Measurements from ENCODE around the gene LYPD6.

Gene LYPD6

DNA sequence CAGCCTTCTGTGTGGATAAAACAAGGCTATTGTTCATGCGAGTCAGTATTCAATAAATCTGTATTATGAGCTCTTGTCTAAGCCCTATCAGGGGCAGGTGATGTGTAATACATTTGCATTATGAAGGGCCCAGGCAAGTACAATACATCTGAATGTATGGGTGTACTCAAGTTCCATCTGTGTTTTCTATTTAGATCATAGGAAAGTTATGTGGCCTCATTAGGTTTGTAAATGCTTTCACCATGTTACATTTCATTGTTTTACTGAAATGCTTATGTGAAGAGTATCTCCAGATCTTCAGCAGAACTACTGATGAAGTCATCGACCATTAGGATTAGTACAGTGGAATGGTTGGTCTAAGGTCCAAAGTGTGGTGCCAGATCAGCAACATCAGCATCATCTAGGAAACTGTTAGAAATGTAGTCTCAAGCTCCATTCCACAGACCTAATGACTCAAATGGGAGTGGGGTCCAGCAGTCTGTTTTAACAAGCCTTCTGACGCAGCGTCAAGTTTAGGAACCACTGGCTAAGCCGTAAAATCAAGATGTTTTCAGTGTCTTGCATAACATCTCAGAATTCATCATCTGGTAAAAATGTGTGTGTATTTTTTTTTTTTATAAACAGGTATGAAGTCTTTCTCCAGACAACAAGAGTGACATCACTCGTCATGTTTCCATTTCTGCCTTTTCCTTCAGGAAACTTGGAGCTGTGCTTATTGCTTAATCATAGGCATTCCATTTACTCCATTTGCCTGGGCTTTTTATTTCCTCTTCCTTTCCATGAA is 80.5 kb downstream of the LYPD6 start:
- DNase-seq: no peak

DNA sequence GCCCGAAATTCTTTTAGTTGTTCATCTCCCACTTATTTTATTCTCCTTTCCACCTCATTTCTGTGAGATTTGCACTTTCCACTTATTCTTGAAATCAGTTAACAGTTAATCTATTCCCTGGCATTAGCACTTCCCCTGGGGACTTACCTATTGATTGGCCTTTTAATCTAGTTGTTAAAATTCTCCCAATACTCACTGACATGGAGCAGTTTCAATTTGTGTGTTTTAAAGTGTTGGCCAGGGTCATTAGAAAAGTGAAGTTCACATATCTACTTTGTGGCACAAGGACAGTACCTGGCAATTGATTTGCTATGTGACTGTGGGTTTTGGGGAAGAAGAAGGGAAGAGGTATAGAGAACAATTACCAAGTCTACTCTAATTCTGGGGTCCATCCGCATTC is 83.1 kb downstream of the LYPD6 start:
- no peak for DNase-seq

DNA sequence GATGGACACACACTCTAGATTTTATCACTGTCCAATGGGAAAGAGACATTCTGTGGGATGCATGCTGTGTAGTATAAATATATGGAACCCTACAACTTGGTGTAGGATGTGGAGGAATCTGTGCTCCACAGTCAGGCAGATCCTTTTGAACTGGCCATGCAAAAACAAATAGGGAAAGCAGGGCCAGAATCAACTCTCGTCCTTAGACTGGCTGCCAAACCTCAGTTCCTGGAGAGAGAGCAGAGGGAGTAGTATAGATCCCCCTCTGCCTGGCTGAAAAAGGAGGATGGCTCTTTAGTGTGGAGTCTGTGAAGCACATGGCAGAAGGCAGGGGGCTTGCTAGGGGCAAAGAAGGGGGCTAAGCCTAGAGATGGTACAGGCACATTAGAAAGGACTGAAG is 84.7 kb downstream of the LYPD6 start:
- DNase-seq: no peak

DNA sequence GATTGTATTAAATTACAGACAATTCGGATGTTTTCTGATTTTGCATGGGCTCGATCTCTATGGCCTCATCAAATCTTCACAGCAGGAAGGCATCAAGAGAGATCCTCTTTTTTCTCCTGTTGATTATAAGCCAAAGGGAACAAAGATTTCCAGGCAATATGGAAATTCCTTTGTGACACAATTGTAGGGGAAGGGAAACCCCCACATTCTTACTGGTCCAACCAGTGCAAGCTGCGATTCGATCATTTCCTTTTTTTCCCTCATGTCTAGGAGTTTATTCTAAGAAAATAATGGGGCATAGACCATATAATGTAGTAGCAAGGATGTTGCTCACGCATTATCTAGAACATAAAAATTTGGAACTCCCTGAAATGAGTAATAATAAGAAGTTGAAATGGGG is 87.7 kb downstream of the LYPD6 start:
- no peak for DNase-seq

DNA sequence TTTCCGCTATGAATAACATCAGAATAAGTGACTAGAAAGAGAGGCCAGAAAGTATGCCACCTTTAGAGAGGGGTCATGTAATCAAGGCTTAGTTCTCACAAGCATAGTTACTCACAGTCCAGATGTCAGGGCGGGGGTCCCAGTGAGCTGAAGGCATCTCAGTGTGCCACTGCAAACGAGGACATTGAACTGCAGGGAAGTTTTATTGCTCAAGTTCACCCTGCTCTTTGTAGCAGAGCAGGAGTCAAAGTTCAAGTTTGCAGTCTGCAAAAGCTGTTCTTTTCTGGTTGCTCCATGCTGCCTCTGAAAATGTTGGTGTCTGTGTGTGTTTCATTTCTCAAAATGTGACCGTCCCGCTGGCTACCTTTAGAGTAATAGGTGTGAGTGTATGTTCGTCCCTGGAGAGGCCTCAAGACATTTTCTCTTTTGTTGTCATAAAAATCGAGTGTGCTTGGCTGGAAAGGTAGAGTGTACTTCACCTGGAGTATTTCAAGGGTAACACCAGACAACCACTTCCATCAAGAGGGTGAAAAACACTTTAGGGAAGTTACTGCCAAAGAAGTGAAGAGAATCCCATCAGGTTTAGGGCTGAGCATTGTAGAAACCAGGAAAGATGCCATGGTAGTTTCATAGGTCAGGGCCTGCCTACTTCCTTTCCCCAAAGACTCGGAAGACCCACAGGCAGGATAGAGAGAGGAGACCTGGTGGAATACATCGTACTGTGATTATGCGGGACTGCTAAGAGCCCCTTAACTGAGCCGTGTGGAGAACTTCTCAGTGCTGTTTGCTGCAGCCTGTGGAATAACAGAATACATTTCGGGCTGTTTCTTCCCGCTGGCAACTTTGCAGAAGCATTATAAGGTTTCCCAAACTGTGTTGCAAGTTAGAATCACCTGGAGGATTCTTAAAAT is 89.9 kb downstream of the LYPD6 start:
- no peak for DNase-seq

DNA sequence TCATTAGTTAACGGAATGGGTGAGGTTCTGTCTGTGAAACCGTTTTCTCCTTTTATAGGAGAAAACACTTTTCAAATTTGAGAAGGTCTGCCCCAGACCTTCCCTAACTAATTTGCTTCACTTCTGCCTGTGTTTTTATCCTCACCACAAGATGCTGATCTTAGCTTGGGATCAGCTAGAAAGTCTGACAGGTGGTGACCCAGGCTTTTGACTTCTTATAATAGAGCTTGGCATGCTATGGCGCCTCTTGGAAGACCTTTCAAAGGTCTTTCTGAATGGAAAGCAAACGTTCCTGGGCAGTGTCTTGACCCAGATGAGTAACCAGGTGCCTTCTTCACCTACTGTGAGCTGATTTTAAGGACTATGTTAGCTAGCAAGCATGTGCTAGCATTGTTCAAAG is 91.4 kb downstream of the LYPD6 start:
- no peak for DNase-seq

- DNase-seq: no peak
These were observed 92.1 kb downstream of the LYPD6 start for GRCh38 chr2:149422337-149422990.

DNA sequence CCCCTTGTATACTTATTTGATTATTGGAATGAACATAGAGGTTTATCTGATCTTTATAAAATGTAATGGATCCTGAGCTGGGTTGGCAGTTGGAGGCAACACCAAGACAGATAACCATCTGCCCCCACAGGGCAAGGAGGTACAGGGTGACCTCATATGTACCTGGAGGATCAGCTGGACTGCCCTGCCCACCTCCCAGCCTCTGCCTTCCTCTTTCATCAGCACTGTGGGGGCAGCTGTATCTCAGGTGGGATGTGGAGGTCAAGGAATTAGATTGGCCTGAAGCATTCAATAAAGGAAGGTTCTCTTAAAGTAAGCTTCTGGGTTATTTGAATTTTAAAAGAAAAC is 92.6 kb downstream of the LYPD6 start:
- no peak for DNase-seq

- no peak for DNase-seq
These were observed 93.2 kb downstream of the LYPD6 start for GRCh38 chr2:149423630-149424029.

DNA sequence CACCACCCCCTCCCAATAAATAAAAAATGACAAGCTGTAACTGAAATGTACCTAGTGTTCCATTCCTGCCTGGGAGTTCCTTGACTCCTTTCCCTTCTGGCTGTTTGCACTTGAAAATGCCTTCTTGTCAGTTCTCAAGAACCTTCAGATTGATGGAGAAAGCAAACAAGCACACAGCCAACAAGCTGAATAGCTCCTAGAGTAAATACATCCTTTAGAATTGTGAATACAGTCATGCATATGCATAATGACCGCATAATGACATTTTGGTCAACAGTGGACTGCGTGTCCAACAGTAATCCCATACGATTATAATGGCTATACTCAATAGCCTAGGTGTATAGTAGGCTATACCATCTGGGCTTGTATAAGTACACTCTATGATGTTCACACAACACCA is 97.0 kb downstream of the LYPD6 start:
- no peak for DNase-seq

GRCh38 chr2:149428783-149429182 is 98.4 kb downstream of the LYPD6 start:
- DNase-seq: no peak

- no peak for DNase-seq
These were observed 100.7 kb downstream of the LYPD6 start for GRCh38 chr2:149430743-149431736.

DNA sequence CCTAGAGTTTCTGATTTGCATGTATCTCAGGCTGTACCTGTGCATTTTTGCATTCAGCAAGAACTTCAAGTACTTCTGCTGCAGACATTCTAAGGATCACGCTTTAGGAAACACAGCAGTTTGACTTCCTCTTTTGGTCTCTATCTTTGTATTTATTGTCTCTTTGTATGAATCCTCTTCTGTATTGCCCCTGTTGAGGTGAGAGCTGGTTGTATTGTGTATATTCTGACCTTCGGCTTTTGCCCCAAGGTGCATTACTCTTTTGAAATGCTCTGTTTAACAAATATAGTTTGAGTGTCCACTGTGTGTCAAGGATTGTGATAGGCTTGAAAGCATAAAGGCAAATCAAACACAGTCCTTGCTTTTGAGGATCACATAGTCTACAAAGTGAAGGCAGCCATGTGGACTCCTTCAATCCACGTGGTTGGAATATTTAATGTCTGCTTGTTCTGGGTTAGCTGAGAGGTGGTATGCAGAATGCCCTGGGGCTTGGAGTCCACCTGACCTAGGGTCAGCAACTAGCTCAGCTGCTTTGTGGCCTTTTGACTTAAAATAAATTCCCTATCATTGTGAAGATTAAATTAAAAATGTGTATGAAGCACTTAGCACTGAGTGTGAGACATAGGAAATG is 108.1 kb downstream of the LYPD6 start:
- no peak for DNase-seq

- no peak for DNase-seq
These were observed 110.9 kb downstream of the LYPD6 start for GRCh38 chr2:149441255-149441654.

DNA sequence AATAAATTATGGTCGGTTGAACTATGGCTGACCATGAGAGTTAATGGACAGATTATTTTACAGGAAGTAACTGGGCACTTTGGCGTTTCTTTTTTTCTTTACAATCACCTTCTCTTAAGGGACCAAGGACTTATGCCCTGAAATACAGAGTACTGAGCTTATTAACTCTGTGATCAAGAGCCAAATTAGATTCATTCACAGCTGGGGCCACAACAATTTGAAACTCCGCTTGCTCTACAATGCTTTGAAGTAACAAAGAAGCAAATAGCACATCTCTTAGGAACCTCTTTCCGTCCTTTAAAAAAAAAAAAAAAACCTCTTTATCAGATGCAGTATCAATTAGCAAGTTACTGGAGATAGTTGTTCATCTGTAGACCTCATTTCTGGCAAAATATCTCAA is 112.0 kb downstream of the LYPD6 start:
- no peak for DNase-seq

DNA sequence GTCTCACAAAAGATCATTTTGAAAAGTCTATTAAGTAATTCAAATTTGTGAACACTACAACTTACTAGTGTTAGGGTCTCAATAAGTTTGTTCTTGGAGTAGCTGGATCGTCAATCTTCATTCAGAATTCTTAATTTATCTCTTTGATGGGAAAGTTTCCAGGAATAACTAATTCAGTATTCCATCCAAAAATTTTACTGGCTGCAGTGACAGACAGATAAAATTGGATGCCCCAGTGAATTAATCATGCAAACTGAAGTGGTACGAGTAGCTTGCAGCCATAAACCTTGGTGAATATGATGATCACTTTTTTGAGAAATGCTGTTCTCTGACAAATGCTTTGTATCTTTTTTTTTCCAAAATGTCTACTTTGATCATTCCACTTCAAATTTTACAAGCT is 112.8 kb downstream of the LYPD6 start:
- DNase-seq: no peak

DNA sequence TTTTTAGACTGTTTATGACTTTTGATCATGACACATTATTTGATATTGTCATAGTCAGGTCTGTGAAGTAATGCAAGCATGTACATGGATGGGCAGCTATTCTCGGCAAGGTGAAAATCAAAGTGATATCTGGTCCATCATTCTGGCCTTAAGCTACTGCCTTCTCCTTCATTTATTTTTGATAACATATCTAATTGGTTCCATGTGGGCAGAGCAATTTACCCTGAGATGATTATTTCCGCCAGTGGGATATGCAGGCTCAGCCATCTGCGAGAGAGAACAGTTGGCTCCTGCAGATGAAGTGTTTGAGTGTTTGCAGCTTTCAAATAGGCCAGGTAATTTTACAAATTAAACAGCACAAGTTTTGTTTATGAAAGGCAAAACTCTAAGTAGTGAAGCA is 116.4 kb downstream of the LYPD6 start:
- no peak for DNase-seq

- no peak for DNase-seq
These were observed 117.9 kb downstream of the LYPD6 start for GRCh38 chr2:149448315-149448714.

GRCh38 chr2:149449017-149449416 is 118.6 kb downstream of the LYPD6 start:
- no peak for DNase-seq

DNA sequence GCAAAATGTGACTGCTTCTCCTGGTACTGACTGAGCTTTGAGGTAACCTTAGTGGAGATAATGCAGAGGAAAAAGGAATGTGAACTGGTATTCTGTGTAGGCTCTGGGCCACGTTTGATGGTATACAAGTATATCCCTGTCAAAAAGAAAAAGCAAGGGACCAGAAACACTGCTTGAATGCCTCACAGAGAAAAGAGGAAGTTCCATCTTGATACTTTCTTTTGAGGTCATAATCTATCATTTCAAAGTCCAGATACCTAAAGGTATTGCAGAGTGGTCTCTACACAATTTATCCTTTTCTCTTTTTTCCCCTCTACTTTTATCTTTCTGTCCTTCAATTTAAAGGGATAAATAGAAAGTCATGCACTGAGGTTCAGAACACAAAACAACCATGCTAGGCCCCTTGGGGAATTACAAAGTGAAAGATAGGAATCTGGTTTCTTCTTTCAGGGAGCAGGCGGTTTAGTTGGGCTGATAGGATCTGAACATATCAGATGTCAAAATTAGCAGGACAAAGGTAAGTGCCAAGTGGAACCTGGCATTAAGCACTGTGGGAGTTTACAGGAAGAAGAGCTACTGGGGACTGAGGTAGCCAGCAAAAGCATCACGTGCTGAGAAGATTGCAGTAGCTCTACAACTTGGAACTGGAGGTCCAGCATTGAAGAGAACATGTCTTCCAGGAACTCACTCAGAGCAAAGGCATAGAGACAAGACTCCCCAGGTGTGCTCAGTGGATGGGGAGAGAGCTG is 121.2 kb downstream of the LYPD6 start:
- no peak for DNase-seq

DNA sequence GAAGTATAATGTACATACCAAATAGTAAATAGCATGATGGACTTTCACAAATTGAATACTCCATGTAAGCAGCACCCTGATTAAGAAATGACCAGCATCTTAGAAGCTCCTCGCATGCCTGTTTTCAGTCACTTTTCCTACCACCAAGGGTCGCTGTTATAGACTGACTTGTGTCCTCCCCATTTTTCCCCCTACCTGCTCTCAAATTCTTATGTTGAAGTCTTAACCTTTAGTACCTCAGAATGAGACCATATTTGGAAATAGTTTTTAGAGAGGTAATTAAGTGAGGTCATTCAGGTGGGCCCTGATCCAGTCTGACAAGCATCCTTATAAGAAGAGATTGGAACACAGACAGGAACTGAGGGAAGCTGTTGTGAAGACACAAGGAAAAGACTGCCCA is 125.9 kb downstream of the LYPD6 start:
- no peak for DNase-seq

All from activated CD4-positive, alpha-beta T cell treated with anti-CD3 and anti-CD28 coated beads, Interleukin-2, amount 50 U/mL, for 48 hours (primary cell).